NCI-H2196 treated with DMSO at 0.1 percent for 48 hours (cell line): ENCODE data around the gene EFNA1.
A peak's percentile ranks its signal among the peaks of the same experiment; 100 is the strongest.
"Not testable (repeated sequence)": the region's sequence is repeated elsewhere in the genome, so short reads cannot be mapped to it uniquely, and the experiment has no call there.

Experiments
- DNase-seq: peaks from one replicate; lab custom pipeline; 2025; ENCODE audit not compliant: unreplicated experiment; lab: John Stamatoyannopoulos, UW

The EFNA1 gene

GRCh38 chr1:155141749-155142148, 14.1 kb downstream of the EFNA1 start:
- DNase-seq, result no peak

GRCh38 chr1:155145491-155145890, 17.8 kb downstream of the EFNA1 start:
- no peak for DNase-seq

DNA sequence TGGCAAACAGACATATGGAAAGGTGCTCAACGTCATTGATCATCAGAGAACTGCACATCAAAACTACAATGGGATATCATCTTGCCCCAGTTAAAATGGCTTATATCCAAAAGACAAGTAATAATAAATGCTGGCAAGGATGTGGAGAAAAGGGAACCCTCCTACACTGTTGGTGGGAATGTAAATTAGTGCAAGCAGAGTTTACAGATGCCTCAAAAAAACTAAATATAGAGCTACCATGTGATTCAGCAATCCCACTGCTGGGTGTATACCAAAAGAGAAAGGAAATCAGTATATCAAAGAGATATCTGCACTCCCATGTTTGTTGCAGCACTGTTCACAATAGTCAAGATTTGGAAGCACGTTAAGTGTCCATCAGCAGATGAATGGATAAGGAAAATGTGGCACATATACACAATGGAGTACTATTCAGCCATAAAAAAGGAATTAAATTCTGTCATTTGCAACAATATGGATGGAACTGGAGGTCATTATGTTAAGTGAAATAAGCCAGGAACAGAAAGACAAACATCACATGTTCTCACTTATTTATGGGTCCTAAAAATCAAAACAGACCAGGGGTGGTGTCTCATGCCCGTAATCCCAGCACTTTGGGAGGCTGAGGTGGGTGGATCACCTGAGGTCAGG, 28.4 kb downstream of the EFNA1 start:
- not testable (repeated sequence) for DNase-seq

GRCh38 chr1:155158991-155159390, 31.3 kb downstream of the EFNA1 start:
- no peak for DNase-seq

DNA sequence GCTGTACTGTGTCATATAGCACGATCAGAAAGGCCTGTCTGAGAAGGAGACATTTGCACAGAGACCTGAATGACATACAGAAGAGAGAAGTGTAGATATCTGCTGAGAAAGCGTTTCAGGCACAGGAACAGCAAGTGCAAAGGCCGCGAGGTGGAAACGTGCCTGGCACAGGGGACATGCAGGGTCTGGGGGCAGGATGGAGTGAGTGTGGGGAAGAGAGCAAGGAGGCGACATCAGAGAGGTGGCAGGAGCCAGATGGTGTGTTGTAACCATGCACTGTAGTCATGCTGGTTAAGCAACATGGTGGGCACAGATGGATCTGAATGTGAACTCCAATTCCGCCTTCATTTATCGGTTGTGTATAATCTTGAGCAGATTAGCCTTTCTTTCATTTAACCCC, 32.5 kb downstream of the EFNA1 start:
- DNase-seq, result no peak

- DNase-seq, result not testable (repeated sequence)
These were observed 35.0 kb downstream of the EFNA1 start for GRCh38 chr1:155162631-155163030.

DNA sequence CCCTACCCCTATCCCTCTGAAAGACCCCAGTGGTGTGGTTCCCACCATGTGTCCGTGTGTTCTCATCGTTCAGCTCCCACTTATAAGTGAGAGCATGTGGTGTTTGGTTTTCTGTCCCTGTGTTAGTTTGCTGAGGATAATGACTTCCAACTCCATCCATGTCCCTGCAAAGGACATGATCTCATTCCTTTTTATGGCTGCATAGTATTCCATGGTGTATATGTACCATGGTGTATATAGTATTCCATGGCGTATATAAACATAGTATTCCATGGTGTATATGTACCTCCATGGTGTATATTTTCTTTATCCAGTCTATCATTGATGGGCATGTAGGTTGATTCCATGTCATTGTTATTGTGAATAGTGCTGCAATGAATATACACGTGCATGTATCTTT, 36.1 kb downstream of the EFNA1 start:
- not testable (repeated sequence) for DNase-seq

DNA sequence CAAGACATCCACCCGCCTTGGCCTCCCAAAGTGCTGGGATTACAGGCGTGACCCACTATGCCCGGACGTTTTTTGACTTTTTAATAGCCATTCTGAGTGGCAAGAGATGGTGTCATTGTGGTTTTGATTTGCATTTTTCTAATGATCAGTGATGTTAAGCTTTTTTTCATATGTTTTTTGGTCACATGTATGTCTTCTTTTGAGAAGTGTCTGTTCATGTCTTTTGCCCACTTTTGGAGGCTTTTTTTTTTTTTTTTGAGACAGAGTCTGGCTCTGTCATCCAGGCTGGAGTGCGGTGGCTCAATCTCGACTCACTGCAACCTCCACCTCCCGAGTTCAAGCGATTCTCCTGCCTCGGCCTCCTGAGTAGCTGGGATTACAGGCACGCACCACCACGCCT, 36.9 kb downstream of the EFNA1 start:
- DNase-seq, result not testable (repeated sequence)

- no peak for DNase-seq
These were observed 38.4 kb downstream of the EFNA1 start for GRCh38 chr1:155166051-155166470.

DNA sequence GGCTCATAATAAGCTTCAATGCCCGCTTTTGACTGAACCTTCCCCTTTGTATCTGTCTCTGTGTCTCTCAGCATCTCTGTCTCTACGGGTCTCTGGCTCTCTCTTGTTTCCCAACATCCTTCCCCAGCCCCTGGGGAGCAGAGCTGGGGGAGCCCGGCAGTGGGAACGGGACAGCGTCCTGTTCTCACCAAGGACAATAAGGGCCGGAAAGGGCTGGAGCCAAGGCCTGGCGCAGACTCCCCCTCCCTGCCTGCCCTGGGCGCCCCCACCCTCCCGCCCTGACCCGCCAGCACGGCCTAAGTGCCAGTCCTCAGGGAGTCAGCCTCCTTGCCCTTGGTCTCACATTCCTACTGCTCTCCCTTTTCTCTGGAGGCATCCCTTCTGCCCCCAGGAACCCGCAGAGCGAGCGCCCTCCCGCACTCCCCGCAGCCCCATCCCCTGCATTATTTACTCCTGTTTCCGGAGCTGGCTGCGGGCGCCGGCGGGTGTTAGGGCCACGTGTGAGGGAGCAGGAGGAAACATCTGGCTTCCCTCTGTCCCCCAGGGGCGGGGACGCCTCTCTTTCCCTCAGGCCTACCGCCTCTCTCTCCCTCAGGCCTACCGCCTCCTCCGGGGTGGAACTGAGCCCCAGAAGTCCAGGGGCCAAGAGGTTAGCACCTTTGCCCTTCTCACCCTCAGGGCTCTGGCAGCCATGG, 38.9 kb downstream of the EFNA1 start:
- peak; percentile 39 for DNase-seq

GRCh38 chr1:155167166-155168104, 39.8 kb downstream of the EFNA1 start:
- DNase-seq, result peak; percentile 95

- not testable (repeated sequence) for DNase-seq
These were observed 40.4 kb downstream of the EFNA1 start for GRCh38 chr1:155168105-155168445.

GRCh38 chr1:155168456-155169210, 41.0 kb downstream of the EFNA1 start:
- no peak for DNase-seq

GRCh38 chr1:155169541-155169940, 41.9 kb downstream of the EFNA1 start:
- no peak for DNase-seq

DNA sequence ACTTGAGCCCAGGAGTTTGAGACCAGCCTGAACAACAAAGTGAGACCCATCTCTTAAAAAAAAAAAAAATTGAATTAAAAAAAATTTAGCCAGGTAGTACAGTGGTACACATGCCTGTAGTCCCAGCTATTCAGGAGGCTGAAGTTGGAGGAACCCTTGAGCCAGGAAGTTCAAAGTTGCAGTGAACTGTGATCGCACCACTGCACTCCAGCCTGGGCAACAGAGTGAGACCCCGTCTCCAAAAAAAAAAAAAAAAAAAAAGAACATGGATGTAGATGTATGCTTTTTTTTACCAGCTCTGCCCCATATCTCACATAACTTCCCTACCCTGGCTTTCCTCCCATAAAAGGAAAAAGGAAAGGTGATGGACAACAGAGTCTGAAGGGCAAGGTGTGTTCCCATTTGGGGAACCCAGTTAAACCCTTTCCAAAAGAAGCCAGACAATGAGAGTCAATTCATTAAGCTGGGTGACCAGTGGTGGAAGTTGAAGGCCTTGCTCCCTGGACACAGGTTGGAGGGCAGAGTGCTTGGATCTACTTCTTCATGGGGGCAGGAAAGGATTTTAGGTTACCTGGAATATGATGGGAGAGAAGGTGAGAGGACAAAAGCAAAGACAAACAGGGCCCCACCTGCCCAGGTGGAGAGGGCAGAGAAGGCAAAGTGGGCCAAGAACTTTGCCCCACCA, 42.6 kb downstream of the EFNA1 start:
- no peak for DNase-seq

GRCh38 chr1:155170806-155171205, 43.1 kb downstream of the EFNA1 start:
- no peak for DNase-seq

GRCh38 chr1:155171836-155172731, 44.4 kb downstream of the EFNA1 start:
- DNase-seq, result no peak

GRCh38 chr1:155172732-155173477, 45.2 kb downstream of the EFNA1 start, which contains the start of gene KRTCAP2:
KRTCAP2 (minus strand) TSS chr1:155173304; CDS start chr1:155173224, 80 bp downstream.
- DNase-seq, result peak; percentile 96
